ENCODE results near the gene CFAP161.

Gene CFAP161

DNA sequence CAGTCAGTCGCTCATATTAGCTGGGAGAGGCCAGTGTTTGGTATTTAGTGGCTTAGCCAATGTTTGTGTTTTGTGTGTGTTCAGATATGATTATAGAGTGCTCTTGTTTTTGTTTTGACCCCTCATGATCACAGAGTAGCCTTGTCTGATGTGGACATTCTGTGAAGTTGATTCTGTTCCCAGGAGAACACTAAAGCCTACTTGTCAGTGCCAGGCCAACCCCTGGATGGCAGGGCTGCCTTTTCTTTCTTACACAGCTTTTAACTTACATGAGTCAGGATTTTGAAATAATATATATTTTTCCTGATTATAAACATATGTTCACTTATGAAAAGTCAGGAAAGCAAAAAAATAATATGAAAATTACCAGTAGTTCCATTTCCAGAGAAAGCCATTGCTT lies 11.9 kb downstream of the CFAP161 start:
- no peak for DNase-seq (ENCODE audit: low read depth)
- no peak overlapping the region for H3K4me3 ChIP-seq (ENCODE audit: low read depth, low read length)

DNA sequence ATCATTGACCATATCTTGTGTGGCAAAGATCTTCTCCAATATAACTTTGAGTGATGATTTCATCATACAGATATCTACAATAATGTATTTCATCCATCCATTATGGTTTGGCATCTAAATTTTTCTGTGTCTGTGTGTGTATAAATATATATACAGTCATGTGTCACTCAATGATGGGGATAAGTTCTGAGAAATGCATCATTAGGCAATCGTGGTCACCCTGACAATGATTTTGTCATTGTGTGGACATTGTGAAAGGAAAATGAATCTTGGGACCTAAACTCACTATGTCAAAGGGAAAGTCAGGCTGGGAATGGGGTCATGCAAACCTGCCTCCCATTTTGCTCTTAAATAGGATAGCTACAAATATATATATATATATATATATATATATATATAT lies 12.4 kb downstream of the CFAP161 start:
- no peak for DNase-seq (ENCODE audit: low read depth)
- no peak overlapping the region for H3K4me3 ChIP-seq (ENCODE audit: low read depth, low read length)
- TF ChIP-seq, protein P1, sequence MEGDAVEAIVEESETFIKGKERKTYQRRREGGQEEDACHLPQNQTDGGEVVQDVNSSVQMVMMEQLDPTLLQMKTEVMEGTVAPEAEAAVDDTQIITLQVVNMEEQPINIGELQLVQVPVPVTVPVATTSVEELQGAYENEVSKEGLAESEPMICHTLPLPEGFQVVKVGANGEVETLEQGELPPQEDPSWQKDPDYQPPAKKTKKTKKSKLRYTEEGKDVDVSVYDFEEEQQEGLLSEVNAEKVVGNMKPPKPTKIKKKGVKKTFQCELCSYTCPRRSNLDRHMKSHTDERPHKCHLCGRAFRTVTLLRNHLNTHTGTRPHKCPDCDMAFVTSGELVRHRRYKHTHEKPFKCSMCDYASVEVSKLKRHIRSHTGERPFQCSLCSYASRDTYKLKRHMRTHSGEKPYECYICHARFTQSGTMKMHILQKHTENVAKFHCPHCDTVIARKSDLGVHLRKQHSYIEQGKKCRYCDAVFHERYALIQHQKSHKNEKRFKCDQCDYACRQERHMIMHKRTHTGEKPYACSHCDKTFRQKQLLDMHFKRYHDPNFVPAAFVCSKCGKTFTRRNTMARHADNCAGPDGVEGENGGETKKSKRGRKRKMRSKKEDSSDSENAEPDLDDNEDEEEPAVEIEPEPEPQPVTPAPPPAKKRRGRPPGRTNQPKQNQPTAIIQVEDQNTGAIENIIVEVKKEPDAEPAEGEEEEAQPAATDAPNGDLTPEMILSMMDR (conservative IDR thresholded peaks at IDR 0.05; ENCODE audit: low read depth, low read length) = no peak

More for the DNA sequence above, 11.9 kb downstream of the CFAP161 start:
- TF ChIP-seq, protein P1 (conservative IDR thresholded peaks at IDR 0.05; ENCODE audit: low read depth, low read length) = no peak

DNA sequence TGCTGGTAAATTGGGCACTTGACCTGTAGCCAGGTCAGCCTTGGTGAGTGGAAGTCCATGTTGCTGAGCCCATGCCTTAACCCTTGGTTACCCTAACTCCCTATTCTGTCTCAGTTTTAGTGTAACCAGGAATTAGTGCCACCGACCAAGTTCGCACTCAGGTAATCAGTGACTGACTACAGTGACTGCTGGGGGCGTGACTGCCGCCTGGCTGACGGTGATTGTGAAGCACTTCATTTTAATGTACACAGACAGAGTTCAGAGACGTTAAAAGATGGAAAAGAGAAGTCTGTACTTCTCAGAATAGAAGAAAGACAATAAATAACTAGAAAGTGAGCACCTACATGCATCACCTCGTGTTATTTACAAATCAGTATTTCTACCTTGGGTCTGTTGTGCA lies 17.3 kb downstream of the CFAP161 start:
- TF ChIP-seq, protein P1 (conservative IDR thresholded peaks at IDR 0.05; ENCODE audit: low read depth, low read length) = no peak
- H3K4me3 ChIP-seq (ENCODE audit: low read depth, low read length) = no peak overlapping the region
- DNase-seq (ENCODE audit: low read depth) = no peak

DNA sequence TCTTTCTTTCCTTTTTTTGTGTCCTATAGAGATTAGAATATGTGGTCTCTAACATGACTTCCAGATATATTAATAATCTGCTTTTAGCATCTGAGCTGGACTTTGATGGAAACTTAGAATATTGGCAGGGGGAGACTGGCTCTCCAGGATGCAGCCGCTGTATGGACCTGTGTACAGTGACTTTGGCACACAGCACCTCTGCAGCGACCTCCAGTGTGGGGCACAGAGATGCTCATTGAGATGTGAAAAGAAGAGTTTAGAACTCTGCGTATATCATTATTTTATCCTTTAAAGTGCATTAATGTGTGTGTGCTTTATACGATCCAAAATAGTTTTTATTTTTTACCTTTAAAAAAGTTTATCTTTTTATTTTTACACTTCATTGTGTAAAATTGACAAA lies 18.3 kb downstream of the CFAP161 start:
- DNase-seq (ENCODE audit: low read depth) = no peak
- TF ChIP-seq, protein P1 (conservative IDR thresholded peaks at IDR 0.05; ENCODE audit: low read depth, low read length) = peak; percentile 12
- no peak overlapping the region for H3K4me3 ChIP-seq (ENCODE audit: low read depth, low read length)

DNA sequence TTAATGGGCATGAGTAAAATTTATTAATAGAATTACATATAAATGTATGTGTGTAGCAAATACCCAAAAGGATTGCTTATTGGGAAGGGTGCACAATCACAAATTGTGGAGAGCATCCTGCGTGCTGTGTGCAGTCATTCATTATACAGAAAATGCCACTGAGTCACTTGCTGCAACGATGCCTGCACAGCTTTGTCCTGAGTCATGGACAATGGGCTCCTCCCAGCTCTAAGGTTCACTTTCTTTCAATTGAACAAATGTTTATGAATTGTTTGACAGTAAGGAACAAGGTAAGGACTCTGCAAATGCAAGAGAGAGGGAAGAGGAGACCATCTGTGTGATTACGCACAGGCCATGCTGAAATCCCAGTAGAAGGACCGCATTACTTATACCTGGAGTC lies 18.7 kb downstream of the CFAP161 start:
- H3K4me3 ChIP-seq (ENCODE audit: low read depth, low read length) = no peak overlapping the region
- DNase-seq (ENCODE audit: low read depth) = no peak
- TF ChIP-seq, protein P1 (conservative IDR thresholded peaks at IDR 0.05; ENCODE audit: low read depth, low read length) = no peak

DNA sequence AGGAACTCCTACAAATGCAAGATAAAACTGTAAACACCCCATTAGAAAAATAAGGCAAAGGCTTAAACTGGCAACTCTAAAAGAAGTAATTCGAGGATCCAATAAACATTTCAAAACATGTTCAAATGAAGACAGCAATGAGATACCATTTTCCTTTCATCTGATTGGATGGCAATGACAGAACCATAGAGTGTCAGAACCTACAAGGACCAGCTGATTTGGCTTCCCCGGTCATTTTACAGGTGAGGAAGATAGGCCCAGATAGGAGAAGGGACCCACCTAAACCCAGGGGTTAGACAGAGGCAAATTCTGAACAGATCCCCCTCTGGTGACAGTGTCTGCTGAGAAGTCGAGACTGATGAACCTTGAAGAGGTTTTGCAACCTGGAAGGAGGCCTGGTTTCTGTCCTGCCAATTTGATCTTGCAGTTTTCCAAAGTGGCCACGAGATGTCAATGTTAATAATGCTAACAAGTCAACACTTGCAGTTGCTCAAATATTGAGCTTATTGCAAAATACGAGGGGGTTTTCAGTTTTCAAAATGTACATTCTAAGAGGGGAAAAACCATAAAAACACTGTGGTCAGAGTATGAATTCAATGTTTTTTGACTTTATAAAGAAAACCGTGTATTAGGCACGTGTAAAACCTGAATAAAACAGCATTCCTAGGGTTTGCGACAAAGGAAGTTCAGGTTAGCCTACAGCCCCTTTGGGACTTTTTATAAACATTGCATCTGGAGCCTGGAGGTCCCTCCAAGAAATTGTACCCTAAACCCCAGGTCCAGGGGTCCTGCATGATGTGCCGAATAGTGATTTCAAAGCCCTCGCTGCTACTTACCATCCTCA lies 21.5 kb downstream of the CFAP161 start:
- peak; percentile 87 for DNase-seq (ENCODE audit: low read depth)
- TF ChIP-seq, protein P1 (conservative IDR thresholded peaks at IDR 0.05; ENCODE audit: low read depth, low read length) = peak; percentile 74
- H3K4me3 ChIP-seq (ENCODE audit: low read depth, low read length) = no peak overlapping the region

DNA sequence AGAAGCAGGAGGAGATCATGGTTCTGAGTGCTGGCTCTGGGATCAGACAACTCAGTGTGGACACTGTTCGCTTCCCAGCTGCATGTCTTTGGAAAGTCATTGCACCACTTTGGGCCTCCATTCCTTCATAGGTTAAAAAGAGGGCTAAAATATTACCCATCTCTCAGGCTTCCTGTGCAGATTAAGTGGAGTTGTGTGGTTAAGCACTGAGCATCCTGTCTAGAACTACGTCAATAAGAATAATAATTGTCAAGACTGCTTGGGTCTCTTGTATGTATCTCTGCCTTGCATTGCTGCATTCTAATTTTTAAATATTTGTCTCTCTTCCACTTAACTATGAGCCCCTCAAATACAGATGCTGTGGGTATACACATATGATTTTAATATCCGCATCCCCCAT lies 22.3 kb downstream of the CFAP161 start:
- TF ChIP-seq, protein P1 (conservative IDR thresholded peaks at IDR 0.05; ENCODE audit: low read depth, low read length) = no peak
- no peak for DNase-seq (ENCODE audit: low read depth)
- no peak overlapping the region for H3K4me3 ChIP-seq (ENCODE audit: low read depth, low read length)
